IPS-20b (cell line): ENCODE data around the gene C4B.
"Not testable (repeated sequence)": the region's sequence is repeated elsewhere in the genome, so short reads cannot be mapped to it uniquely, and the experiment has no call there.

ENCODE experiments used
- H3K27ac ChIP-seq: one replicate; pipeline ENCODE4 v1.5.1; 2013; ENCODE audit warnings: low read length
- H3K27me3 ChIP-seq: 2 replicates; pipeline ENCODE4 v1.6.1; 2013; ENCODE audit warnings: mild to moderate bottlenecking, low read length, inconsistent platforms; ENCODE audit not compliant: insufficient read depth
- H3K36me3 ChIP-seq: 2 replicates; pipeline ENCODE4 v1.6.1; 2013; ENCODE audit warnings: low read depth, mild to moderate bottlenecking, inconsistent platforms, low read length, moderate library complexity; ENCODE audit not compliant: insufficient read depth
- H3K4me1 ChIP-seq: 2 replicates; pipeline ENCODE4 v1.6.1; 2013; ENCODE audit warnings: mild to moderate bottlenecking, control low read depth, inconsistent platforms, low read length, moderate library complexity; ENCODE audit not compliant: insufficient read depth
- H3K4me3 ChIP-seq: 2 replicates; pipeline ENCODE4 v1.5.1; 2013; ENCODE audit warnings: mild to moderate bottlenecking, low read length, inconsistent platforms
- H3K9ac ChIP-seq: 2 replicates; pipeline ENCODE4 v1.6.1; 2013; ENCODE audit warnings: low read depth, mild to moderate bottlenecking, inconsistent platforms, low read length, moderate library complexity
- H3K9me3 ChIP-seq: 2 replicates; pipeline ENCODE4 v1.6.1; 2013; ENCODE audit warnings: mild to moderate bottlenecking, low read depth, low read length, inconsistent platforms; ENCODE audit not compliant: insufficient read depth

Gene C4B

DNA sequence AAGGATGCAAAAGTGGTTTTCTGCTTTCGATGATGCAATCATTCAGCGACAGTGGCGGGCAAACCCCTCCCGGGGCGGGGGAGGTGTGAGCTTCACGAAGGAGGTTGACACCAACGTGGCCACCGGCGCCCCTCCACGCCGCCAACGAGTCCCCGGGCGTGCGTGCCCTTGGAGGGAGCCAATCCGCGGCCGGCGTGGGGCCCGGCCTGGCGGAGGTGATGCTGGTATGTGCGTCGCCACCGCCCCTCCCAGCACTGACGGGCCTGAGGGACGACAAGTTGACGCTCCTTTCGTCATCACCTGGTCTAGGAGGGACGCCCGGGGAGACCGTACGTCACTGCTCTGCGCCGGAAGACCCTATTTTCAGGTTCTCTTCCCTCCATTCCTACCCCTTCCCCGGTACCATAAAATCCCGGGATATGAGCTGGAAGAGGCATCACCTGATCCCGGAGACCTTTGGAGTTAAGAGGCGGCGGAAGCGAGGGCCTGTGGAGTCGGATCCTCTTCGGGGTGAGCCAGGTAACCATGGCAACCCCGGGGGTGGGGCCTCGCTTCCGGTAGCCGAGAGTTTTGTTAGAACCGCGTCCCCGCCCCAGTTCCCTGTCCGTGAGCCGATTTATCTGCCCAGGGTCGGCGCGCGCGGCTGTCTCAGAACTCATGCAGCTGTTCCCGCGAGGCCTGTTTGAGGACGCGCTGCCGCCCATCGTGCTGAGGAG, 42.4 kb upstream of the C4B start, which contains the start of gene DXO:
Gene DXO (minus strand): TSS at position 146 of the 716 bp plus-strand sequence. CDS start 463 bp downstream, outside the sequence.
- Histone ChIP-seq H3K9ac (peak within 1 kb of the TSS; percentile 83), H3K4me3 (peak within 1 kb of the TSS; percentile 81), H3K27me3 (no peaks in the 10 kb centered on the region), H3K9me3 (no peaks in the 10 kb centered on the region; the same call in 1 of the 2 replicates), H3K4me1 (no peaks in the 10 kb centered on the region; the same call in 1 of the 2 replicates), H3K36me3 (peaks cover 33% of the 10 kb centered on the region), H3K27ac (peak within 1 kb of the TSS; percentile 58)

DNA sequence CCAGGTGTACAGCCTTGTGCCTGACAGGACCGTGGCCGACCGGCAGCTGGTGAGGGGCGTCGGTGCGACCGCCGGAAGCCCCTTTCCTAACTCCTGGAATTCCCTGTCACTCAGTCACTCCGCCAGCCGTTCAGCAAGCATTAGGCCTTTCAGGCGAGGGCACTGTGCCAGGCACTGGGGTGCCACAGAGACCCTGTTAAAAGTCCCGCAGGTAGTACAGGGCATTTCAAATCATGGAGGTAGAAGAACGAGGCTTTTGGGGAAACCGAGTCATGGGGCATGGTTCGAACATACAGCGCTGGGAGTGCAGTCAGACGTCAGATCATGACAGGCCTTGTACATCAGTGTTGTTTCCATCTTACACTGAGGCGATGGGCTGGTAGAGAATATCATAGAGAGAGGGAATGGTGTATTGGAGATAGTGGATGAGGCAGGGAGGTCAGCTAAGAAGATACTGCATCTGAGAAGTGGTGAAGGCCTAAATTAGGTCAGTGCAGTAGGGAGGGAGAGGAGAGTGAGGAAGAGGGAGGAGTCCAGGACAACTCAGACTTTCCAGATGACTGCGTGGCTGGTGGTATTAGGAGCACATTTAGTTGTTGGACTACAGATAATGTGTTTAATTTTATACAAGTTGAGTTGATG, 41.8 kb upstream of the C4B start:
- H3K4me3 ChIP-seq: peak overlapping the region; percentile 81
- H3K27ac ChIP-seq: peak overlapping the region; percentile 58

DNA sequence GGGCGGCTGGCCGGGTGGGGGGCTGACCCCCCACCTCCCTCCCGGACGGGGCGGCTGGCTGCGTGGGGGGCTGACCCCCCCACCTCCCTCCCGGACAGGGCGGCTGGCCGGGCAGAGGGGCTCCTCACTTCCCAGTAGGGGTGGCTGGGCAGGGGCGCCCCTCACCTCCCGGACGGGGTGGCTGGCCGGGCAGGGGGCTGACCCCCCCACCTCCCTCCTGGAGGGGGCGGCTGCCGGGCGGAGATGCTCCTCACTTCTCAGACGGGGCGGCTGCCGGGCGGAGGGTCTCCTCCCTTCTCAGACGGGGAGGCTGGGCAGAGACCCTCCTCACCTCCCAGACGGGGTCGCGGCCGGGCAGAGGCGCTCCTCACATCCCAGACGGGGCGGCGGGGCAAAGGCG, 38.5 kb upstream of the C4B start:
- H3K27ac ChIP-seq, H3K4me1 ChIP-seq, H3K4me3 ChIP-seq, H3K36me3 ChIP-seq, H3K9ac ChIP-seq, H3K27me3 ChIP-seq, H3K9me3 ChIP-seq: not testable (repeated sequence)

More for the DNA sequence above, 41.8 kb upstream of the C4B start:
- no peaks in the 10 kb centered on the region; the same call in 1 of the 2 replicates for H3K4me1 ChIP-seq
- no peaks in the 10 kb centered on the region for H3K27me3 ChIP-seq
- peaks cover 27% of the 10 kb centered on the region for H3K36me3 ChIP-seq
- H3K9me3 ChIP-seq: no peaks in the 10 kb centered on the region; the same call in 1 of the 2 replicates
- H3K9ac ChIP-seq: peak overlapping the region; percentile 83; the same call in 1 of the 2 replicates

DNA sequence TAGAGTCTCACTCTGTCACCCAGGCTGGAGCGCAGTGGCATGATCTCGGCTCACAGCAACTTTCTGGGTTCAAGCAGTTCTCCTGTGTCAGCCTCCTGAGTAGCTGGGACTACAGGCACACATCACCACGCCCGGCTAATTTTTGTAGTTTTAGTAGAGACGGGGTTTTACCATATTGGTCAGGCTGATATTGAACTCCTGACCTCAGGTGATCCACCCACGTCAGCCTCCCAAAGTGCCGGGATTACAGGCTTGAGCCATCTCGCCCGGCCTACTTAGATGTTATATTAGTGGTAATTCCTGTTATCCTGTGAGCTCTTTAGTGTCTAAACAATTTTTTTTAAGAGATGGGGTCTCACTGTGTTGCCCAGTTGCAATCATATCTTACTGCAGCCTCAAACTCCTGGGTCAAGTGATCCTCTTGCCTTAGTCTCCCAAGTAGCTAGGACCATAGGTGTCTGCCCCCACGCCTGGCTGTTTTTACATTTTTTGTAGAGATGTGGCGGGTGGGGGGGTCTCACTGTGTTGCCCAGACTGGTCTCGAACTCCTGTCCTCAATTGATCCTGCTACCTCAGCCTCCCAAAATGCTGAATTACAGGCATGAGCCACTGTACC, 36.7 kb upstream of the C4B start:
- no peak overlapping the region for H3K27ac ChIP-seq
- no peak overlapping the region for H3K9ac ChIP-seq
- no peaks in the 10 kb centered on the region; the same call in 1 of the 2 replicates for H3K9me3 ChIP-seq
- no peaks in the 10 kb centered on the region; the same call in 1 of the 2 replicates for H3K4me1 ChIP-seq
- no peaks in the 10 kb centered on the region for H3K27me3 ChIP-seq
- H3K4me3 ChIP-seq: no peak overlapping the region
- H3K36me3 ChIP-seq: 0 out of 2 replicates have a peak, but pooled peaks cover 5% of the 10 kb centered on the region

DNA sequence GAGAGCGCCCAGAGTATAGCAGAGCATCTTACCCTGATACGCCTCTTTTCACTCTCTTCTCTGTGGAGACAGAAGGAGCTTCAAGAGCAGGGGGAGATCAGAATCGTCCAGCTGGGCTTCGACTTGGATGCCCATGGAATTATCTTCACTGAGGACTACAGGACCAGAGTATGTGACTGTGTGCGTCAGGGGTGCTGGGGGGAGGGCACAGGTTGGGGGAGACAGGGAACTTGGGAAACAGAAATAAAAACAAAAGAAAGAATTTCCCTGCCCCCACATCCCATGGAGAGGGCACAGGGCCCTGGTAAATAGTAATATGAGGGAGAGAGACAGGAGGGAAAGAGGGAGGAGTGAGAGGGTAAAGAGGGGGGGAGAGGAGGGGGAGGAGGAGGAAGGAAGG, 35.8 kb upstream of the C4B start:
- H3K36me3 ChIP-seq: 0 out of 2 replicates have a peak, but pooled peaks cover 5% of the 10 kb centered on the region
- H3K27ac ChIP-seq: no peak overlapping the region
- no peaks in the 10 kb centered on the region; the same call in 1 of the 2 replicates for H3K9me3 ChIP-seq
- H3K9ac ChIP-seq: no peak overlapping the region
- H3K4me1 ChIP-seq: no peaks in the 10 kb centered on the region
- H3K27me3 ChIP-seq: no peaks in the 10 kb centered on the region
- no peak overlapping the region for H3K4me3 ChIP-seq

DNA sequence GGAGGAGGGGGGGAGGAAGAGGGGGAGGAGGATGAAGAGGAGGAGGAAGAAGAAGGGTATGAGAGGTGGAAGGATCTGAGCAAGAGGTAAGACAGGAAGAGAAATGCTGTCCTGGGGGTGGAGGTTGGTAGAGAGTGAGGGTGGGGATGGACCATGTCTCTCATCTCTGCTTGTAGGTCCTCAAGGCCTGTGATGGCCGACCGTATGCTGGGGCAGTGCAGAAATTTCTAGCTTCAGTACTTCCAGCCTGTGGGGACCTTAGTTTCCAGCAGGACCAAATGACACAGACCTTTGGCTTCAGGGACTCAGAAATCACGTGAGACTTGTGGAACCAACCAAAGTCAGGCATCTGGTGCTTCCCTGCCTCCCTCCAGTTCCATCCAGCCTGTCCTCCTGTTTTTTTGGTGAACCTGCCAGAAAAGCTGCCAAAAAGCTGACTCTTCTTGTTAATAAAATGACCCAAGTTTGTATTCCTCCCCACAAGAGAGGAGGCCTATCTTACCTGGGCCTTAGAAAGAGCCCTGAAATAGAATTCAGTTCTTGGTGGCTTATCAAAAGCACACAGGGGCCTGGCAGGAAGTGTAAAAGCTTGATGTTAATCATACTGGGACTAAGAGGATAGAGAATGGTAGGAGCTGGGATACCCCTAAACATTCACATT, 35.2 kb upstream of the C4B start:
- Histone ChIP-seq H3K4me3 (no peak overlapping the region), H3K9ac (no peak overlapping the region), H3K27ac (no peak overlapping the region), H3K27me3 (no peaks in the 10 kb centered on the region), H3K9me3 (no peaks in the 10 kb centered on the region; the same call in 1 of the 2 replicates), H3K4me1 (no peaks in the 10 kb centered on the region), H3K36me3 (0 out of 2 replicates have a peak, but pooled peaks cover 5% of the 10 kb centered on the region)

DNA sequence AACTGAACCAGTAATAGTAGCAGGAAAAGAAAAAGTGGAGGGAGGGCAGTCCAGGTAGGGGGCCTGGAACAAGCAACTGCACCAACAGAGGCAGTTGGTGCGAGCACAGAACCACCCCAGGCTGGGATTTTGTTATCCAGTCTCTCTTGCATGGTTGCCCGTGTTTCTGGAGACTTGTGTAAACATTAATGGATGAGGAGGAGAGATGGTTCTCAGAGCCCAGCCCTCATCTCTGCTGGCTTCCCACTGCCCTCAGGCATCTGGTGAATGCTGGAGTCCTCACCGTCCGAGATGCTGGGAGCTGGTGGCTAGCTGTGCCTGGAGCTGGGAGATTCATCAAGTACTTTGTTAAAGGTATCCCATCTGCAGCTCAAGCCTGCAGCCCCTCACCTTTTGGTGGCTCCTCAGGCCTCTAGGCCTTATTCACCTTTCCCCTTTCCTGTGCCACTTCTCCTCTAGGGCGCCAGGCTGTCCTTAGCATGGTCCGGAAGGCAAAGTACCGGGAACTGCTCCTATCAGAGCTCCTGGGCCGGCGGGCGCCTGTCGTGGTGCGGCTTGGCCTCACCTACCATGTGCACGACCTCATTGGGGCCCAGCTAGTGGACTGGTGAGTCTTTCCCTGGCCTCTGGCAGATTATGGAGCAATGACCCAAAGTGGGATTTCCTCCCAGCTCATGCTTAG, 34.3 kb upstream of the C4B start:
- H3K9ac ChIP-seq: not testable (repeated sequence)

DNA sequence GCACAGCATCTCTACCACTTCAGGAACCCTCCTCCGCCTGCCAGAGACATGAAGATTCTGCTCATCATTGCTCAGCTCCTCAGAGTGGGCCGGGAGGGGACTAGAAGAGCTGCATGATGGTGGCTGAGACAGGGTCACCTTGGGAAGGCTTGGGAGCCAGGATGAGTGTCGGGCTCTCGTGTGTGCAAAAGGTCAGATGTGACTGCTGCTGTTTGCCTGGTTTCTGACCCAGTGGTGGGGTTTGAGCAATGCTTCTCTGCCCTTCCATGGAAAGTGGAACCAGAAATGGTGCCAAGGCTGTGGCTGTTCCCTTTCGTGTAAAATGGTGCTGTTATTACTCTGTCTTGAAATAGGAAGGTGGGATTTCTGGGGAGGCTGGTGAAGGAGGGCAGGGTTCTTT, 33.6 kb upstream of the C4B start:
- H3K4me1 ChIP-seq, H3K27me3 ChIP-seq, H3K27ac ChIP-seq, H3K36me3 ChIP-seq, H3K9me3 ChIP-seq, H3K9ac ChIP-seq, H3K4me3 ChIP-seq: not testable (repeated sequence)

More for the DNA sequence above, 34.3 kb upstream of the C4B start:
- not testable (repeated sequence) for H3K4me3 ChIP-seq, H3K9me3 ChIP-seq, H3K4me1 ChIP-seq, H3K27me3 ChIP-seq, H3K27ac ChIP-seq, H3K36me3 ChIP-seq

DNA sequence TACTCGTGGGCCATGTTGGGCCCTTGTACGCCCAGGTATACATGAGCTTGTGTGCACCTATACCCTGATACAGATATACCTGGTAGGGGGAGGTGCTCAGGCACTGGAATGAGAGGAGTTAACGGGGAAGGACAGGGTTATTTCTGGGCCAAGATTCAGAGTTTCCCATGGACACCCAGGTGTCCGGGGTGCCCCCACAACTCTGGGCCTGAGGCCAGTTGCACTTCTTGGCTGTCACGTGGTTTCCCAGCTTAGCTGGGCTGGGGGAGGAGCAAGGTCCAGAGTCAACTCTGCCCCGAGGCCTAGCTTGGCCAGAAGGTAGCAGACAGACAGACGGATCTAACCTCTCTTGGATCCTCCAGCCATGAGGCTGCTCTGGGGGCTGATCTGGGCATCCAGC, 32.9 kb upstream of the C4B start, which contains the start of gene C4A:
Gene C4A (plus strand): TSS at position 314 of the 400 bp plus-strand sequence. CDS start 51 bp downstream, at position 365.
- not testable (repeated sequence) for H3K4me3 ChIP-seq, H3K36me3 ChIP-seq, H3K27ac ChIP-seq, H3K9ac ChIP-seq, H3K4me1 ChIP-seq, H3K27me3 ChIP-seq, H3K9me3 ChIP-seq

DNA sequence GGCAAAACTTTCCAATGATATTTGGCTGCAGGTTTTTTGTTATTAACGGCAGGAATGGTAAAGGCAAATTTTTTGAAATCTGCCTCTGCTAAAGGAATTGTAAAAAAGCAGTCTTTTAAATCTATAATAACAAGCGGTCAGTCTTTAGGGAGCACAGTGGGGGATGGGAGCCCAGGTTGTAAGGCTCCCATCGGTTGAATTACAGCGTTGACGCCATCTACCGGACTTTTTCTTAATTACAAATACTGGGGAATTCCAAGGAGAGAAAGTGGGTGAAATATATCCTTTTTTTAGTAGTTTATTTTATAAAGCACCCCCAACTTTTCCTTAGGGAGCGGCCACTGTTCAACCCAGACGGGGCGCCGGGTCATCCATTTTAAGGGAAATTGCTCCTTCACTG, 25.2 kb upstream of the C4B start:
- H3K36me3 ChIP-seq, H3K27ac ChIP-seq, H3K4me1 ChIP-seq, H3K4me3 ChIP-seq, H3K9me3 ChIP-seq, H3K27me3 ChIP-seq, H3K9ac ChIP-seq: not testable (repeated sequence)

DNA sequence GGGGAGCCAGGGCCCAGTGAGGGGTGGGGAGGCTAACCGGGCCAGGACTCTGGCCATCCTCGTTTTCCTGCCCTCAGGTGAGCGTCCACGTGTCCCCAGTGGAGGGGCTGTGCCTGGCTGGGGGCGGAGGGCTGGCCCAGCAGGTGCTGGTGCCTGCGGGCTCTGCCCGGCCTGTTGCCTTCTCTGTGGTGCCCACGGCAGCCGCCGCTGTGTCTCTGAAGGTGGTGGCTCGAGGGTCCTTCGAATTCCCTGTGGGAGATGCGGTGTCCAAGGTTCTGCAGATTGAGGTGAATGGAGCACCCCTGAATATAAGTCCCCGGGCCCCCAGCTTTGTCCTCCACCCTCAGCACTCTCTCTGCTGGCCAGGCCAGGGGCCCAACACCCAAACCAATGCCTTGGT, 20.2 kb upstream of the C4B start:
- H3K36me3 ChIP-seq, H3K4me1 ChIP-seq, H3K27ac ChIP-seq, H3K27me3 ChIP-seq, H3K9me3 ChIP-seq, H3K4me3 ChIP-seq, H3K9ac ChIP-seq: not testable (repeated sequence)
